HEK293T (cell line): ENCODE data around the gene KRT2.

Experiments
- CTCF ChIA-PET: fragments of 350-600 bp; formaldehyde crosslinking; extraction: SDS; loops from one replicate; lab custom pipeline; 2021; ENCODE audit warnings: antibody characterized with exemption, inconsistent platforms; lab: Yijun Ruan, JAX
- POLR2A ChIA-PET: fragments of 350-600 bp; formaldehyde crosslinking; extraction: SDS; loops from one replicate; lab custom pipeline; 2020; ENCODE audit warnings: antibody characterized with exemption, inconsistent platforms; lab: Yijun Ruan, JAX
- DNase-seq: peaks from one replicate; pipeline ENCODE4 v3.0.0; 2012; ENCODE audit warnings: mixed read lengths; ENCODE audit errors: extremely low spot score
- ARNT ChIP-seq: fragments of 450-650 bp; IDR thresholded peaks from 2 replicates; pipeline ENCODE4 v1.6.1; 2017; ENCODE audit warnings: mild to moderate bottlenecking
- BHLHE40 ChIP-seq: fragments of 450-650 bp; IDR thresholded peaks from 2 replicates; pipeline ENCODE4 v1.6.1; 2016; ENCODE audit warnings: mild to moderate bottlenecking, moderate library complexity, borderline replicate concordance
- CTBP1 ChIP-seq: fragments of 450-650 bp; IDR thresholded peaks from 2 replicates; pipeline ENCODE4 v1.6.1; 2016; ENCODE audit warnings: borderline replicate concordance
- ELF4 ChIP-seq: fragments of 450-650 bp; IDR thresholded peaks from 2 replicates; pipeline ENCODE4 v1.6.1; 2017; ENCODE audit warnings: antibody characterized with exemption
- FOXA1 ChIP-seq: fragments of 450-650 bp; IDR thresholded peaks from 2 replicates; pipeline ENCODE4 v1.6.1; 2016; ENCODE audit warnings: mild to moderate bottlenecking
- FOXK2 ChIP-seq: fragments of 450-650 bp; IDR thresholded peaks from 2 replicates; pipeline ENCODE4 v1.6.1; 2016; ENCODE audit warnings: mild to moderate bottlenecking
- FOXM1 ChIP-seq: fragments of 450-650 bp; IDR thresholded peaks from 2 replicates; pipeline ENCODE4 v1.6.1; 2017; ENCODE audit warnings: mild to moderate bottlenecking, borderline replicate concordance
- HDGF ChIP-seq: fragments of 450-650 bp; IDR thresholded peaks from 2 replicates; pipeline ENCODE4 v1.6.1; 2017; ENCODE audit warnings: antibody characterized with exemption, borderline replicate concordance
- L3MBTL2 ChIP-seq: fragments of 450-650 bp; conservative IDR thresholded peaks from 2 replicates; pipeline ENCODE4 v1.6.1; 2016; ENCODE audit warnings: mild to moderate bottlenecking
- LEF1 ChIP-seq: fragments of 450-650 bp; IDR thresholded peaks from 2 replicates; pipeline ENCODE4 v1.6.1; 2017; ENCODE audit warnings: mild to moderate bottlenecking, borderline replicate concordance
- NFRKB ChIP-seq: fragments of 450-650 bp; IDR thresholded peaks from 2 replicates; pipeline ENCODE4 v1.6.1; 2016; ENCODE audit warnings: mild to moderate bottlenecking, moderate library complexity
- SP1 ChIP-seq: fragments of 450-650 bp; IDR thresholded peaks from 2 replicates; pipeline ENCODE4 v1.6.1; 2017
- SUZ12 ChIP-seq: fragments of 450-650 bp; IDR thresholded peaks from 2 replicates; pipeline ENCODE4 v1.6.1; 2016; ENCODE audit warnings: mild to moderate bottlenecking
- TARDBP ChIP-seq: fragments of 450-650 bp; IDR thresholded peaks from 2 replicates; pipeline ENCODE4 v1.6.1; 2016
- ZNF384 ChIP-seq: fragments of 450-650 bp; IDR thresholded peaks from 2 replicates; pipeline ENCODE4 v1.6.1; 2016
- TF ChIP-seq, protein P1 (sequence below): fragments of 450-650 bp; IDR thresholded peaks from 2 replicates; pipeline ENCODE4 v1.6.1; 2016

The KRT2 gene

GRCh38 chr12:52691076-52691840 lies 39.2 kb upstream of the KRT2 start:
- POLR2A ChIA-PET = no interaction called here
- peak; percentile 44 for DNase-seq
- CTCF ChIA-PET = interaction anchor here (0.6 to 1.6 kb wide), 3 partner anchors 23 to 319 kb away, joined by 3 to 5 read pairs (median 4); no protein-coding TSS in a partner anchor
- TF ChIP-seq LEF1 = no peak
- peak; percentile 63 for TF ChIP-seq L3MBTL2
- no peak for TF ChIP-seq HDGF
- TF ChIP-seq FOXM1 = no peak
- no peak for TF ChIP-seq SP1
- no peak for TF ChIP-seq FOXA1

GRCh38 chr12:52690351-52691075 lies 38.5 kb upstream of the KRT2 start:
- POLR2A ChIA-PET = no interaction called here
- TF ChIP-seq LEF1 (no peak), ARNT (no peak), NFRKB (no peak), ELF4 (no peak)
- TF ChIP-seq, protein P1, sequence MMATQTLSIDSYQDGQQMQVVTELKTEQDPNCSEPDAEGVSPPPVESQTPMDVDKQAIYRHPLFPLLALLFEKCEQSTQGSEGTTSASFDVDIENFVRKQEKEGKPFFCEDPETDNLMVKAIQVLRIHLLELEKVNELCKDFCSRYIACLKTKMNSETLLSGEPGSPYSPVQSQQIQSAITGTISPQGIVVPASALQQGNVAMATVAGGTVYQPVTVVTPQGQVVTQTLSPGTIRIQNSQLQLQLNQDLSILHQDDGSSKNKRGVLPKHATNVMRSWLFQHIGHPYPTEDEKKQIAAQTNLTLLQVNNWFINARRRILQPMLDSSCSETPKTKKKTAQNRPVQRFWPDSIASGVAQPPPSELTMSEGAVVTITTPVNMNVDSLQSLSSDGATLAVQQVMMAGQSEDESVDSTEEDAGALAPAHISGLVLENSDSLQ = no peak
- CTCF ChIA-PET = interaction anchor here (0.6 to 1.6 kb wide), 2 partner anchors 22 to 318 kb away, joined by 3 to 4 read pairs; no protein-coding TSS in a partner anchor
- DNase-seq = no peak

DNA sequence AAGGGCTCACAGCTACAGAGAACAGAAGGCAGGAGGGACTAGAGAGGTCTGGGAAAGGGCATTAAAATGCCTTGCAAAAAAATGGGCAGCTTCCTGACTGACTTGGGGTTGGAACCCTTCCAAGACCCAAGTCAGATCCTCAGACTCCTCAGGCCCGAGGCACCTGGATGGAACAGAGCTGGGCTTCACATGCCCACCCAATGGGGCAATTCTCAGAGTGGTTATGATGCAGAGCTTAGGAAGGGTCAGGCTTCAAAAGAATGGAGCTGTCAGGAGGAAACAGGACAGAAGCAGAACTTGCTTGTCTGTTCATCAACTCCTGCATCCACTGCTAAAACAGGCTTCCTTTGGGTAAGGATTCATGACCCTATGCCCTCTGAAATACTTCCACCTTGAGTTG lies 37.9 kb upstream of the KRT2 start:
- no peak for DNase-seq
- ChIA-PET POLR2A (no interaction called here), CTCF (no interaction called here)

DNA sequence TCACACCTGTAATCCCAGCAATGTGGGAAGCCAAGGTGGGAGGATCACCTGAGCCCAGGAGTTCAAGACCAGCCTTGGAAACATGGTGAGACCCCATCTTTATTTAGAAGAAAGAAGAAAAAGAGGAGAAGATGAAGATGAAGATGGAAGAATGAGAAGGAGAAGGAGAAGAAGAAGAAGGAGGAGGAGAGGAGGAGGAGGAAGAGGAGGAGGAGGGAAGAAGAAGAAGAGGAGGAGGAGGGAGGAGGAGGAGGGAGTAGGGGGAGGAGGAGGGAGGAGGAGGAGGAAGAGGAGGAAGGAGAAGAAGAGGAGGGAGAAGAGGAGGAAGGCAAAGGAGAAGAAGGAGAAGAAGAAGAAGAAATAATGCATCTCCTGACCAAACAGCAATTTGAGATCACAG lies 37.2 kb upstream of the KRT2 start:
- no peak for DNase-seq
- TF ChIP-seq ARNT (no peak), NFRKB (no peak), SP1 (no peak)
- ChIA-PET CTCF (no interaction called here), POLR2A (no interaction called here)

More for the DNA sequence above, 37.9 kb upstream of the KRT2 start:
- TF ChIP-seq, protein P1 = no peak
- TF ChIP-seq SUZ12 (no peak), CTBP1 (no peak), FOXA1 (no peak), L3MBTL2 (no peak), ZNF384 (no peak), BHLHE40 (no peak), NFRKB (no peak), LEF1 (no peak), FOXK2 (no peak), TARDBP (no peak), FOXM1 (no peak), HDGF (no peak)

GRCh38 chr12:52688481-52688880 lies 36.5 kb upstream of the KRT2 start:
- no peak for DNase-seq
- CTCF ChIA-PET = no interaction called here
- POLR2A ChIA-PET = no interaction called here
- TF ChIP-seq CTBP1 = no peak
- no peak for TF ChIP-seq ELF4
- no peak for TF ChIP-seq TARDBP
- TF ChIP-seq FOXK2 = no peak
- TF ChIP-seq FOXA1 = no peak
- TF ChIP-seq SP1 = no peak
- TF ChIP-seq SUZ12 = no peak
- no peak for TF ChIP-seq LEF1
- TF ChIP-seq L3MBTL2 = no peak
- TF ChIP-seq FOXM1 = no peak
- TF ChIP-seq BHLHE40 = no peak
- TF ChIP-seq, protein P1 = no peak

GRCh38 chr12:52687497-52688385 lies 35.7 kb upstream of the KRT2 start:
- TF ChIP-seq NFRKB (no peak), FOXK2 (no peak), ELF4 (no peak), FOXA1 (no peak), ARNT (no peak), SUZ12 (no peak), SP1 (no peak), L3MBTL2 (no peak), CTBP1 (no peak)
- ChIA-PET POLR2A (no interaction called here), CTCF (no interaction called here)
- no peak for DNase-seq
